Heart left ventricle (tissue), 13 donors: ENCODE measurements around the gene DBX1.

Experiments
- CTCF ChIP-seq, 12 donors: fragments of 200-600 bp; sonication (generic) in 4 of 12; IDR thresholded peaks; one replicate each; pipeline versions ENCODE4 v1.5.0 to v1.8.0; 2018 to 2022; ENCODE audit warnings: antibody characterized with exemption in 12 of 12, mild to moderate bottlenecking in 5 of 12
- POLR2A ChIP-seq, 2 donors: fragments of 450-650 bp; IDR thresholded peaks; one replicate each; pipeline ENCODE4 v1.6.1; 2017; ENCODE audit warnings: antibody characterized with exemption in 2 of 2, mild to moderate bottlenecking in 2 of 2, moderate library complexity in 2 of 2
- donor health status: ischemic (EF 13 %, LVEDD 7.1; RV severe dilation, severe dysfunction).
- donor health status: DM: no; HTN: yes; CAD: no.
- donor health status: DM: no; HTN: no; CAD: no.
- donor health status: ischemic (EF 25% LVEDD 6.9; RV normal size, moderate dysfunction).
- donor health status: ischemic (EF 25% LVEDD 5.7; RV mildly dilated, moderate dysfunction).
- donor health status: ischemic (EF 35%, LVEDD 5.7; RV mildly dilated, moderate dysfunction).
- donor health status: nonischemic (EF 11% LVEDD 7.7; RV severe dilation, severe dysfunction).
- donor health status: DM: yes; HTN: yes; CAD: no.
- donor health status: PGD.
- donor health status: ischemic (EF 29% LVEDD 5.4; RV normal size, mild dysfunction).
- donor health status: nonischemic (EF 23%, LVEDD 6.1; RV moderate dilation, normal function).

GRCh38 chr11:20159466-20160381, 551 bp downstream of the DBX1 start:
- TF ChIP-seq POLR2A (IDR thresholded peaks at IDR 0.05) (no peak), CTCF (IDR thresholded peaks at IDR 0.05) (no peak)
